Measurements from ENCODE around the gene P2RX5. TPM values are rescaled to one million over a fixed set of nuclear protein-coding genes. Genes with fewer than 3 reads are reported as not detected.

Gene P2RX5
- total and polyA plus RNA-seq, 11 donors: 5.4 to 108 (median 14.3) TPM

GRCh38 chr17:3723188-3723555 lies 27.2 kb upstream of the P2RX5 start:
- intact Hi-C loops (cut with DNase I): no loop called here
- Histone ChIP-seq H3K4me1 (peaks cover 6 to 53% (median 19%) of the 10 kb centered on the region in 12 donors), H3K27me3 (no peaks in the 10 kb centered on the region), H3K9me3 (no peaks in the 10 kb centered on the region), H3K36me3 (peaks cover 0 to 36% (median 22%) of the 10 kb centered on the region in 9 donors), H3K4me3 (peak overlapping the region; percentile 65 to 94 (median 78)), H3K27ac (peak overlapping the region; percentile 52 to 91 (median 88))
- TF ChIP-seq, protein P1, sequence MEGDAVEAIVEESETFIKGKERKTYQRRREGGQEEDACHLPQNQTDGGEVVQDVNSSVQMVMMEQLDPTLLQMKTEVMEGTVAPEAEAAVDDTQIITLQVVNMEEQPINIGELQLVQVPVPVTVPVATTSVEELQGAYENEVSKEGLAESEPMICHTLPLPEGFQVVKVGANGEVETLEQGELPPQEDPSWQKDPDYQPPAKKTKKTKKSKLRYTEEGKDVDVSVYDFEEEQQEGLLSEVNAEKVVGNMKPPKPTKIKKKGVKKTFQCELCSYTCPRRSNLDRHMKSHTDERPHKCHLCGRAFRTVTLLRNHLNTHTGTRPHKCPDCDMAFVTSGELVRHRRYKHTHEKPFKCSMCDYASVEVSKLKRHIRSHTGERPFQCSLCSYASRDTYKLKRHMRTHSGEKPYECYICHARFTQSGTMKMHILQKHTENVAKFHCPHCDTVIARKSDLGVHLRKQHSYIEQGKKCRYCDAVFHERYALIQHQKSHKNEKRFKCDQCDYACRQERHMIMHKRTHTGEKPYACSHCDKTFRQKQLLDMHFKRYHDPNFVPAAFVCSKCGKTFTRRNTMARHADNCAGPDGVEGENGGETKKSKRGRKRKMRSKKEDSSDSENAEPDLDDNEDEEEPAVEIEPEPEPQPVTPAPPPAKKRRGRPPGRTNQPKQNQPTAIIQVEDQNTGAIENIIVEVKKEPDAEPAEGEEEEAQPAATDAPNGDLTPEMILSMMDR (IDR thresholded peaks at IDR 0.05): no peak
- TF ChIP-seq POLR2A (IDR thresholded peaks at IDR 0.05): no peak
- ATAC-seq (peak in 2 of 4 donors; percentile 14 to 15), DNase-seq (no peak)
- WGBS, 4 donors: 1 to 2% (median 1%) methylated on average over 11 to 13 of the region's 13 CpGs

- WGBS, 4 donors: 39 to 44% (median 41%) methylated on average over 6 of the region's 6 CpGs
- Histone ChIP-seq H3K4me3 (peak overlapping the region; percentile 65 to 94 (median 78)), H3K27ac (peak overlapping the region in 9 of 12 donors; percentile 75 to 91 (median 88)), H3K36me3 (peaks cover 0 to 40% (median 27%) of the 10 kb centered on the region in 9 donors), H3K27me3 (no peaks in the 10 kb centered on the region), H3K9me3 (no peaks in the 10 kb centered on the region), H3K4me1 (peaks cover 6 to 56% (median 19%) of the 10 kb centered on the region in 12 donors)
- DNase-seq (no peak), ATAC-seq (no peak)
- TF ChIP-seq, protein P1 (IDR thresholded peaks at IDR 0.05): no peak
- no peak for TF ChIP-seq POLR2A (IDR thresholded peaks at IDR 0.05)
- intact Hi-C loops (cut with DNase I): no loop called here
These were observed 26.8 kb upstream of the P2RX5 start for GRCh38 chr17:3722716-3723115.

GRCh38 chr17:3719265-3719664 lies 23.3 kb upstream of the P2RX5 start:
- Histone ChIP-seq H3K36me3 (peaks cover 6 to 75% (median 61%) of the 10 kb centered on the region in 9 donors), H3K4me1 (peaks cover 5 to 50% (median 16%) of the 10 kb centered on the region in 12 donors), H3K4me3 (no peak overlapping the region), H3K27ac (peak overlapping the region in 2 of 12 donors; percentile 21 to 82), H3K27me3 (no peaks in the 10 kb centered on the region), H3K9me3 (no peaks in the 10 kb centered on the region)
- ATAC-seq (peak in 1 of 4 donors; percentile 21), DNase-seq (no peak)
- no peak for TF ChIP-seq POLR2A (IDR thresholded peaks at IDR 0.05)
- TF ChIP-seq, protein P1 (IDR thresholded peaks at IDR 0.05): no peak
- intact Hi-C loops (cut with DNase I): no loop called here

DNA sequence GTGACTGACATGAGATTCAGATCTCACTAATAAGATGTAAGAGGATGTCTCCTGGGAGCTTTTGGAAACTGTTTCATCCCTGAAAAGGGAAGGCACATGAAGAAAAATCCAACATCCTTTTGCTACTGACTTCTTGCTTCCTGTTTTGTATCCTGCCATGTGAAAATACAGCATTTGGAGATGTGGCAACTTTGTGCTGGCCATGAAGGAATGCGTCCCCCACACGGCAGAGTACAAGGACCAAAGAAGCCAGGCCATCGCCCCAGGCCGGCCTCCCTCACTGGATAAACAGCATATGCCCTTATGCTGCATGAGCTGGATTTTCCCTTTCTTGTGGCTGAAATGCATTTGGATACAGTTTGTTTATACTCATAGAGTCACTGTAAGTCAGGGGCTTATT lies 22.2 kb upstream of the P2RX5 start:
- DNase-seq: no peak
- 85 to 94% (median 87%) methylated on average over 4 of the region's 4 CpGs for WGBS, 4 donors
- Histone ChIP-seq H3K27me3 (no peaks in the 10 kb centered on the region), H3K4me3 (no peak overlapping the region), H3K36me3 (peaks cover 6 to 78% (median 67%) of the 10 kb centered on the region in 9 donors), H3K9me3 (no peaks in the 10 kb centered on the region), H3K27ac (no peak overlapping the region), H3K4me1 (peaks cover 3 to 48% (median 13%) of the 10 kb centered on the region in 12 donors)
- no peak for TF ChIP-seq POLR2A (IDR thresholded peaks at IDR 0.05)
- TF ChIP-seq, protein P1 (IDR thresholded peaks at IDR 0.05): no peak
- intact Hi-C loops (cut with DNase I): no loop called here
- ATAC-seq: no peak

Data from heart left ventricle (tissue), 16 donors.